GM12878 (cell line): ENCODE data around the gene TGM2. TPM values are rescaled to one million over a fixed set of nuclear protein-coding genes. Genes with fewer than 3 reads are reported as not detected.

ENCODE experiments used
- CBX3 ChIP-seq: fragments of 200-600 bp; sonication (generic); IDR thresholded peaks from 2 replicates; pipeline ENCODE4 v1.6.1; 2016; ENCODE audit warnings: low read depth, borderline replicate concordance
- CHD2 ChIP-seq: IDR thresholded peaks from 2 replicates; pipeline ENCODE4 v1.6.1; 2011; ENCODE audit warnings: low read depth, low read length, improper control_type of control experiment, borderline replicate concordance
- E4F1 ChIP-seq: fragments of 450-650 bp; IDR thresholded peaks from 2 replicates; pipeline ENCODE4 v1.6.1; 2018; ENCODE audit warnings: borderline replicate concordance, mild to moderate bottlenecking; ENCODE audit not compliant: partially characterized antibody
- ETV6 ChIP-seq, 2 experiments: fragments of 450-650 bp in 1 of 2; IDR thresholded peaks in 1 of 2; conservative IDR thresholded peaks in 1 of 2; 2 replicates each; pipeline ENCODE4 v1.6.1; 2014; ENCODE audit warnings: antibody characterized with exemption in 1 of 2, borderline replicate concordance in 1 of 2, low read depth in 1 of 2, mild to moderate bottlenecking in 1 of 2, moderate library complexity in 1 of 2
- HDAC2 ChIP-seq: fragments of 200-600 bp; sonication (generic); IDR thresholded peaks from 2 replicates; pipeline ENCODE4 v1.6.1; 2017
- JUNB ChIP-seq: IDR thresholded peaks from 2 replicates; pipeline ENCODE4 v1.6.1; 2016; ENCODE audit warnings: antibody characterized with exemption, mild to moderate bottlenecking
- MYC ChIP-seq: IDR thresholded peaks from 2 replicates; pipeline ENCODE4 v1.6.1; 2011; ENCODE audit warnings: mild to moderate bottlenecking, low read length, moderate library complexity, inconsistent platforms; ENCODE audit not compliant: insufficient read depth, insufficient replicate concordance, insufficient read length, severe bottlenecking
- NBN ChIP-seq: fragments of 450-650 bp; IDR thresholded peaks from 2 replicates; pipeline ENCODE4 v1.6.1; 2016
- PBX3 ChIP-seq: IDR thresholded peaks from 2 replicates; pipeline ENCODE4 v1.6.1; 2011; ENCODE audit warnings: mild to moderate bottlenecking, low read depth, low read length, moderate library complexity; ENCODE audit not compliant: insufficient replicate concordance
- SMAD1 ChIP-seq: fragments of 450-650 bp; IDR thresholded peaks from 2 replicates; pipeline ENCODE4 v1.6.1; 2018; ENCODE audit warnings: mild to moderate bottlenecking, low read depth; ENCODE audit not compliant: partially characterized antibody
- ZBTB40 ChIP-seq: fragments of 450-650 bp; IDR thresholded peaks from 2 replicates; pipeline ENCODE4 v1.6.1; 2016; ENCODE audit warnings: mild to moderate bottlenecking, moderate library complexity, borderline replicate concordance
- ZNF687 ChIP-seq: fragments of 450-650 bp; IDR thresholded peaks from 2 replicates; pipeline ENCODE4 v1.6.1; 2017; ENCODE audit warnings: mild to moderate bottlenecking, moderate library complexity
- polyA plus RNA-seq, 11 experiments: library from polyadenylated mRNA; depleted of rRNA in 4 of 11; unstranded in 6 of 11; stranded (reverse) in 5 of 11; fragments of >200 nt; fragmentation: Nextera tagmentation in 4 of 11; fragmentation: Illumina TruSeq in 1 of 11; extraction: Ambion mirVana in 4 of 11; extraction: Trizol in 1 of 11; gene quantifications; 1 replicate in 1 of 11; 2 replicates in 10 of 11; pipeline versions ENCODE4 v1.2.1 to v1.2.3, GENCODE V29; 2011 to 2016; ENCODE audit warnings: inconsistent platforms in 2 of 11, missing spikeins in 2 of 11, low read depth in 1 of 11
- total RNA-seq, 4 experiments: library from RNA; depleted of rRNA in 3 of 4; stranded (reverse); fragments of >200 nt in 3 of 4; fragmentation: Illumina TruSeq in 1 of 4; extraction: Trizol in 1 of 4; gene quantifications; 2 replicates each; pipeline versions ENCODE4 v1.2.1 to v1.2.3, GENCODE V29; 2013 to 2021

The TGM2 gene
- total and polyA plus RNA-seq, 10 of the 15 experiments (the other 5 are each of a cell fraction or from before 2014, with no cell fraction given): 0.11 to 1.9 (median 0.51) TPM

DNA sequence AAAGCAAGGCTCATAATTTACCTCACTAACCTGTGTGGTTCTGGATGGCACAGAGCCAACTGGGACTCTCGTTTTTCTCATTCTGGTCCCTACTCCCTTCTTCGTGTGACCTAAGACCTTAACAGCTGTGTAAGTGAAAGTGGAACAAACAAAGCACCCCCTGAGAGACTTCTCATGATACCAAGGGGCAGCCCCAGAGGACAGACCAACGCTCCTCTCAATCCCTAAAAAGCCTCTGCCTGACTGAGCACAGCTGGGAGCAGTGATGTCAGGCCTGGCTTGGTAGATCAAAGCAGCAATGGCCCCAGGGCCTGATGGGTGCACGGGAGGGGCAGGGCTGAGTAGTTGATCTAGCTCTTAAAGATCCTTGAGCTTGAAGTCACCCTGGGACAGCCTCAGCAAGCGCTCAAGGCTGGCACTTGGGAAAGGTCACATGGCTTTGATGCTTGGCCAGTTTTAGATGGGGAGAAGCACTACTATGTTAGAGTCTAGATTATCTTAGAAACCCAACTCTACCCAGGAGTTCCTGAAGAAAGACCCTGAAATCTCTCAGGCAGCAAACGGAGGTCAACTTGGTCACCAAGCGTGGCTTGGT is 16.2 kb upstream of the TGM2 start (continued):
- no peak for TF ChIP-seq ZNF687
- 0 out of 2 replicates have a peak, but pooled peaks have one; percentile 29 for TF ChIP-seq NBN
- TF ChIP-seq HDAC2: no peak
- peak; percentile 95 for TF ChIP-seq SMAD1
- no peak for TF ChIP-seq CHD2
- TF ChIP-seq JUNB: peak; percentile 25; the same call in 1 of the 2 replicates
- no peak for TF ChIP-seq CBX3
- peak; percentile 10 for TF ChIP-seq PBX3
- TF ChIP-seq ZBTB40: no peak
- no peak for TF ChIP-seq MYC
- TF ChIP-seq E4F1: no peak
- TF ChIP-seq ETV6 (conservative IDR thresholded peaks at IDR 0.05 in 1 of 2, IDR thresholded peaks at IDR 0.05 in 1 of 2; ENCODE audit: borderline replicate concordance in 1 of 2, low read depth in 1 of 2): no peak
